Endothelial cell of umbilical vein (primary cell): ENCODE results near the gene ZNF93. TPM values are rescaled to one million over a fixed set of nuclear protein-coding genes. Genes with fewer than 3 reads are reported as not detected.
"Not testable (repeated sequence)": the region's sequence is repeated elsewhere in the genome, so short reads cannot be mapped to it uniquely, and the experiment has no call there.

Experiments
- Bru-seq: library from RNA; stranded (reverse); fragments of 400-500 nt; gene quantifications from one replicate; lab custom pipeline; 2021; lab: Mats Ljungman, UMichigan
- BruChase-seq, 2 experiments: library from RNA; stranded (reverse); fragments of 400-500 nt; gene quantifications; one replicate each; lab custom pipeline; 2021; lab: Mats Ljungman, UMichigan
- BruUV-seq: library from RNA; stranded (reverse); fragments of 400-500 nt; replicated peaks from 2 replicates; lab custom pipeline; 2021; lab: Mats Ljungman, UMichigan
- CTCF ChIA-PET: fragments of 300-600, 350-600 bp; sonication (Branson Sonifier 250); formaldehyde crosslinking; loops from one replicate; lab custom pipeline; 2021; ENCODE audit warnings: antibody characterized with exemption, inconsistent platforms; lab: Charles Lee
- POLR2A ChIA-PET: fragments of 300-600, 350-600 bp; sonication (Branson Sonifier 250); formaldehyde crosslinking; loops from one replicate; lab custom pipeline; 2021; ENCODE audit warnings: antibody characterized with exemption, inconsistent platforms; lab: Charles Lee
- DNase-seq: peaks from one replicate; pipeline ENCODE4 v3.0.0-alpha.2; 2011; ENCODE audit warnings: low read depth, low spot score
- FAIRE-seq: peaks from 2 replicates; lab custom pipeline; 2011; peaks lifted over from hg19 to GRCh38; lab: Jason Lieb, UNC
- H2AFZ ChIP-seq: 2 replicates; pipeline ENCODE4 v1.6.0; 2012; ENCODE audit warnings: low read depth, low read length, control low read depth, inconsistent platforms
- H3K27ac ChIP-seq: 2 replicates; pipeline ENCODE4 v1.5.1; 2011; ENCODE audit warnings: low read depth, mild to moderate bottlenecking, control low read depth, low read length, moderate library complexity; ENCODE audit not compliant: insufficient read depth
- H3K27me3 ChIP-seq, 2 experiments: 2 replicates each; pipeline versions ENCODE4 v1.6.0 to v1.6.1; 2011; ENCODE audit warnings: low read length in 2 of 2, mixed read lengths in 1 of 2; ENCODE audit not compliant: control insufficient read depth in 2 of 2, insufficient read depth in 2 of 2
- H3K36me3 ChIP-seq, 2 experiments: 2 replicates in 1 of 2; 3 replicates in 1 of 2; pipeline ENCODE4 v1.5.1; 2011; ENCODE audit warnings: low read length in 2 of 2, mild to moderate bottlenecking in 1 of 2, moderate library complexity in 1 of 2; ENCODE audit not compliant: control insufficient read depth in 2 of 2, insufficient read depth in 2 of 2; ENCODE audit errors: extremely low read depth in 1 of 2
- H3K4me1 ChIP-seq: 3 replicates; pipeline ENCODE4 v1.5.1; 2011; ENCODE audit warnings: mild to moderate bottlenecking, low read length; ENCODE audit not compliant: control insufficient read depth, insufficient read depth; ENCODE audit errors: extremely low read depth
- H3K4me2 ChIP-seq: 2 replicates; pipeline ENCODE4 v1.6.1; 2011; ENCODE audit warnings: low read length, control low read depth, mixed read lengths; ENCODE audit not compliant: insufficient read depth
- H3K4me3 ChIP-seq, 3 experiments: fragments of 200-600 bp in 1 of 3; sonication (generic), shearing (Covaris generic) in 1 of 3; replicated peaks in 1 of 3; 2 replicates each; pipeline ENCODE4 v1.5.1; 2011 to 2016; ENCODE audit warnings: control low read depth in 3 of 3, low read length in 3 of 3, mild to moderate bottlenecking in 2 of 3, inconsistent platforms in 1 of 3, low read depth in 1 of 3, moderate library complexity in 1 of 3; ENCODE audit not compliant: insufficient read depth in 1 of 3
- H3K79me2 ChIP-seq: 2 replicates; pipeline ENCODE4 v1.6.0; 2012; ENCODE audit warnings: low read length, inconsistent platforms; ENCODE audit not compliant: control insufficient read depth, insufficient read depth
- H3K9ac ChIP-seq: replicated peaks from 2 replicates; pipeline ENCODE3; 2011; ENCODE audit warnings: low read length, control low read depth; ENCODE audit not compliant: insufficient read depth; ENCODE audit errors: extremely low read depth
- H3K9me1 ChIP-seq: replicated peaks from 3 replicates; pipeline ENCODE4 v1.6.0; 2011; ENCODE audit warnings: mild to moderate bottlenecking, low read length; ENCODE audit not compliant: control insufficient read depth, insufficient read depth; ENCODE audit errors: extremely low read depth
- H3K9me3 ChIP-seq: replicated peaks from 2 replicates; pipeline ENCODE4 v1.5.1; 2012; ENCODE audit warnings: low read length, inconsistent platforms; ENCODE audit not compliant: control insufficient read depth, insufficient read depth
- H4K20me1 ChIP-seq: replicated peaks from 2 replicates; pipeline ENCODE3; 2011; ENCODE audit warnings: mild to moderate bottlenecking, low read length; ENCODE audit not compliant: control insufficient read depth, insufficient read depth; ENCODE audit errors: extremely low read depth
- CTCF ChIP-seq, 2 donors: IDR thresholded peaks; 1 replicate in 1 of 2; 2 replicates in 1 of 2; pipeline ENCODE4 v1.5.1; 2011; ENCODE audit warnings: low read length in 2 of 2, mild to moderate bottlenecking in 2 of 2, moderate library complexity in 2 of 2, control low read depth in 1 of 2, inconsistent platforms in 1 of 2, low read depth in 1 of 2; ENCODE audit not compliant: insufficient read depth in 1 of 2; ENCODE audit errors: extremely low read depth in 1 of 2
- GATA2 ChIP-seq: IDR thresholded peaks from 2 replicates; pipeline ENCODE4 v1.7.0; 2011; ENCODE audit warnings: low read depth, mild to moderate bottlenecking, moderate library complexity, mixed read lengths, low read length; ENCODE audit not compliant: insufficient read length, insufficient read depth
- JUN ChIP-seq: IDR thresholded peaks from 2 replicates; pipeline ENCODE4 v1.6.1; 2011; ENCODE audit warnings: borderline replicate concordance, low read depth; ENCODE audit not compliant: insufficient read length, insufficient read depth
- MAX ChIP-seq: IDR thresholded peaks from 2 replicates; pipeline ENCODE4 v1.6.1; 2011; ENCODE audit not compliant: insufficient read depth, insufficient read length
- MYC ChIP-seq: IDR thresholded peaks from one replicate; pipeline ENCODE4 v1.6.1; 2011; ENCODE audit warnings: mild to moderate bottlenecking, low read depth, low read length
- POLR2AphosphoS5 ChIP-seq: IDR thresholded peaks from 2 replicates; pipeline ENCODE4 v1.6.1; 2012; ENCODE audit warnings: low read depth, mild to moderate bottlenecking, control low read depth, low read length, moderate library complexity; ENCODE audit not compliant: insufficient read depth
- dilution Hi-C: fragments of 300-500 bp; cut with MboI; formaldehyde crosslinking; loops from one replicate; pipeline ENCODE4 v1.15.0; 2019; ENCODE audit warnings: low sequenced_read_pairs; ENCODE audit not compliant: extremely low pct_ligation_motif_present
- intact Hi-C: fragments of 100-400 bp; cut with micrococcal nuclease; formaldehyde crosslinking; loops from one replicate; pipeline ENCODE4 v1.10.0; 2022
- long read RNA-seq: library from polyadenylated mRNA; stranded (forward); transcript quantifications from one replicate; pipeline ENCODE4 v2.0.0, GENCODE V29; 2021
- polyA minus RNA-seq, 3 experiments: library from RNA; depleted of rRNA, polyadenylated mRNA; stranded (reverse); fragments of >200 nt; gene quantifications; 1 replicate in 1 of 3; 2 replicates in 2 of 3; pipeline ENCODE4 v1.2.3, GENCODE V29; 2011
- polyA plus RNA-seq, 4 experiments: library from polyadenylated mRNA; depleted of rRNA in 3 of 4; stranded (reverse) in 3 of 4; unstranded in 1 of 4; fragments of >200 nt; gene quantifications; 2 replicates each; pipeline versions ENCODE4 v1.2.1 to v1.2.3, GENCODE V29; 2011 to 2012; ENCODE audit warnings: missing spikeins in 1 of 4
- total RNA-seq: library from RNA; stranded (reverse); gene quantifications from 2 replicates; pipeline ENCODE4 v1.2.3, GENCODE V29; 2021

ZNF93 gene
- total RNA-seq (5.6 and 9.9 TPM in 2 replicates), polyA plus RNA-seq (8.1 and 8.9 TPM in 2 replicates), polyA minus RNA-seq (13.8 and 14.7 TPM in 2 replicates), Bru-seq, nascent RNA (percentile 85 among the genes with signal in this experiment), BruChase-seq, experiment 1, labeled RNA remaining after a 6-hour chase (percentile 44 among the genes with signal in this experiment), BruChase-seq, experiment 2, labeled RNA remaining after a 2-hour chase (percentile 46 among the genes with signal in this experiment)
- 9.6 and 10.7 TPM in 2 replicates for polyA plus RNA-seq (2011; cell fraction: cytosol; rRNA removed)
- polyA plus RNA-seq (2011; cell fraction: nucleus; rRNA removed): 13.7 and 19.2 TPM in 2 replicates
- 2.1 and 2.2 TPM in 2 replicates for polyA plus RNA-seq (2012)
- not detected for polyA minus RNA-seq (2011; cell fraction: cytosol; rRNA and poly(A)+ RNA removed)
- polyA minus RNA-seq (2011; cell fraction: nucleus; rRNA and poly(A)+ RNA removed): 21.2 and 30.3 TPM in 2 replicates
- long read RNA-seq, transcript ZNF93-201 (4 exons, 2,648 nt): major isoform, 10 of 12 reads
- long read RNA-seq, partial matches to known transcripts: 0 of 12 reads
- long read RNA-seq, other reads (novel, unspliced or antisense): 1 of 12 reads

- peaks cover 25% of the 10 kb centered on the region for H3K79me2 ChIP-seq
- peak within 1 kb of the TSS; percentile 79 for H3K27ac ChIP-seq
- H4K20me1 ChIP-seq: no peaks in the 10 kb centered on the region
- BruUV-seq: TSS peak; percentile 92
- no peaks in the 10 kb centered on the region for H3K27me3 ChIP-seq
- peak within 1 kb of the TSS; percentile 90 for H3K4me2 ChIP-seq
- peak within 1 kb of the TSS; percentile 53 to 77 (median 72) for H3K4me3 ChIP-seq
- dilution Hi-C loops: no loop called here
- H2AFZ ChIP-seq: peak within 1 kb of the TSS; percentile 97
- ChIA-PET CTCF (interaction anchor here (0.9 to 1.0 kb wide), 3 partner anchors 30 to 369 kb away, joined by 3 to 4 read pairs (median 3); no protein-coding TSS in a partner anchor), POLR2A (interaction anchor here (0.8 to 2.1 kb wide), 7 partner anchors 26 to 761 kb away, joined by 3 to 8 read pairs (median 4); partner anchors contain the start of genes ZNF253, ZNF486, ZNF506 and ZNF626)
- peak; percentile 83 for FAIRE-seq
- no peak for TF ChIP-seq CTCF (IDR thresholded peaks at IDR 0.05; ENCODE audit: extremely low read depth in 1 of 2, insufficient read depth in 1 of 2, low read depth in 1 of 2, low read length in 2 of 2)
- no peak for TF ChIP-seq GATA2
- no peak for TF ChIP-seq MYC
- peak; percentile 86 for TF ChIP-seq MAX
- TF ChIP-seq POLR2AphosphoS5: peak; percentile 29
- TF ChIP-seq JUN: no peak
- intact Hi-C loops: loop anchor here (2.0 to 10.0 kb wide), 2 partner anchors 34 to 236 kb away; partner anchors contain the start of genes ATP13A1 and ZNF101
- H3K9me3 ChIP-seq: no peaks in the 10 kb centered on the region
- no peaks in the 10 kb centered on the region for H3K4me1 ChIP-seq
- DNase-seq: peak; percentile 92
- H3K9me1 ChIP-seq: no peaks in the 10 kb centered on the region
- peak within 1 kb of the TSS; percentile 87 for H3K9ac ChIP-seq
- no peaks in the 10 kb centered on the region for H3K36me3 ChIP-seq
Measured at GRCh38 chr19:19900729-19901444, at the start of gene ZNF93. TSS of gene ZNF93 (plus strand) at chr19:19900946. CDS start at chr19:19901089, 143 bp downstream.

- POLR2A ChIA-PET, H3K79me2 ChIP-seq, H4K20me1 ChIP-seq, DNase-seq, H2AFZ ChIP-seq, intact Hi-C loops, H3K9me1 ChIP-seq, H3K4me2 ChIP-seq, H3K4me3 ChIP-seq, FAIRE-seq, H3K9me3 ChIP-seq, H3K27me3 ChIP-seq, H3K27ac ChIP-seq, BruUV-seq, H3K36me3 ChIP-seq, dilution Hi-C loops, H3K9ac ChIP-seq, H3K4me1 ChIP-seq: not testable (repeated sequence)
- CTCF ChIA-PET: interaction anchor here (0.6 kb wide), 1 partner anchor 15 kb away, joined by 4 read pairs; no protein-coding TSS in a partner anchor
Measured at GRCh38 chr19:19851740-19852139, 49.0 kb upstream of the ZNF93 start.
